GM12873 (cell line): ENCODE data around the gene SPATA18.

Source experiments
- TF ChIP-seq, protein P1 (sequence below): IDR thresholded peaks from 2 replicates; pipeline ENCODE4 v1.5.1; 2012; ENCODE audit warnings: low read depth, mild to moderate bottlenecking, moderate library complexity, low read length, control low read depth; ENCODE audit not compliant: insufficient read depth; ENCODE audit errors: missing control alignments

The SPATA18 gene, protein sequence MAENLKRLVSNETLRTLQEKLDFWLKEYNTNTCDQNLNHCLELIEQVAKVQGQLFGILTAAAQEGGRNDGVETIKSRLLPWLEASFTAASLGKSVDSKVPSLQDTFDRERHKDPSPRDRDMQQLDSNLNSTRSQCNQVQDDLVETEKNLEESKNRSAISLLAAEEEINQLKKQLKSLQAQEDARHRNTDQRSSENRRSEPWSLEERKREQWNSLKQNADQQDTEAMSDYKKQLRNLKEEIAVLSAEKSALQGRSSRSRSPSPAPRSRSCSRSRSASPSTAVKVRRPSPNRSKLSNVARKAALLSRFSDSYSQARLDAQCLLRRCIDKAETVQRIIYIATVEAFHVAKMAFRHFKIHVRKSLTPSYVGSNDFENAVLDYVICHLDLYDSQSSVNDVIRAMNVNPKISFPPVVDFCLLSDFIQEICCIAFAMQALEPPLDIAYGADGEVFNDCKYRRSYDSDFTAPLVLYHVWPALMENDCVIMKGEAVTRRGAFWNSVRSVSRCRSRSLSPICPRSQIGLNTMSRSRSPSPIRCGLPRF

DNA sequence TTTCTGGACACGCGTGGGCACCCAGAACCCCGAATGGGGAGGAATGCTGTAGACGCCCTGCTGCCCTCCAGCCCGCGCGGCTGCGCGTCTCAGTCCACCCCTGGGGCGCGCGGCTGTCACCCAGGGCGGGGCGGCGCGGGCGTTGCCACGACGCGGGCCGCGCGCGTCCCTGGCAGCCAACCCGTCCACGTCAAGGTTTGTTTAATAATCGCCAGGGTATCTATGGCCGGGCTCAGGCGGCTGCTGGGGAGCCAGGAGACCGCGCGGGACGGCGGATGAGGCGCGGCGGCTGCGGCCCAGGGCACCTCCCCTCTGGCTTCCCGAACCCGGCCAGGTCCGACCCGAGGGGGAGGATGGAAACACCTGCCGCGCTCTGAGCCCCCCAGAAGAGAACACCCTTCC is at the start of gene SPATA18:
Gene SPATA18, plus strand, starts transcription at position 92 of the 402 bp plus-strand sequence. CDS start 401 bp downstream, outside the sequence.
- TF ChIP-seq, protein P1, sequence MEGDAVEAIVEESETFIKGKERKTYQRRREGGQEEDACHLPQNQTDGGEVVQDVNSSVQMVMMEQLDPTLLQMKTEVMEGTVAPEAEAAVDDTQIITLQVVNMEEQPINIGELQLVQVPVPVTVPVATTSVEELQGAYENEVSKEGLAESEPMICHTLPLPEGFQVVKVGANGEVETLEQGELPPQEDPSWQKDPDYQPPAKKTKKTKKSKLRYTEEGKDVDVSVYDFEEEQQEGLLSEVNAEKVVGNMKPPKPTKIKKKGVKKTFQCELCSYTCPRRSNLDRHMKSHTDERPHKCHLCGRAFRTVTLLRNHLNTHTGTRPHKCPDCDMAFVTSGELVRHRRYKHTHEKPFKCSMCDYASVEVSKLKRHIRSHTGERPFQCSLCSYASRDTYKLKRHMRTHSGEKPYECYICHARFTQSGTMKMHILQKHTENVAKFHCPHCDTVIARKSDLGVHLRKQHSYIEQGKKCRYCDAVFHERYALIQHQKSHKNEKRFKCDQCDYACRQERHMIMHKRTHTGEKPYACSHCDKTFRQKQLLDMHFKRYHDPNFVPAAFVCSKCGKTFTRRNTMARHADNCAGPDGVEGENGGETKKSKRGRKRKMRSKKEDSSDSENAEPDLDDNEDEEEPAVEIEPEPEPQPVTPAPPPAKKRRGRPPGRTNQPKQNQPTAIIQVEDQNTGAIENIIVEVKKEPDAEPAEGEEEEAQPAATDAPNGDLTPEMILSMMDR: no peak

DNA sequence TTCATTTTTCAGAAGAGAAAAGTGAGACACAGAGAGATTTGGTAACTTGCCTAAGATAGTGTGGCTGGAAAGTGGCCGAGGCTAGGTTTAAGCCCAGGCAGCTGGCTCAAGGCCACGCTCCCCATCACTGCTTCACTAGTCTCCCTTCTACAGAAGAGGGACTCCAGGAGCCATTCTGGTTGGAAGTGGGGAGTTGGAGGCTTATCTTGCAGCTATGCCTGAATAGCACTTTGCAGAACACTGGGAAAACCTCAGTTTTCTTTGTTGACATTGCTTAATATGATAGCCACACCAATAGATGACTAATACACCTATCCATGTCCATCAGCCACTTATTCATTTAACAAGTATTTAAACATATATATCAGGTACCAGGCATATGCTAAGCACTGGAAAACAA is 49.5 kb upstream of the SPATA18 start:
- TF ChIP-seq, protein P1: no peak

DNA sequence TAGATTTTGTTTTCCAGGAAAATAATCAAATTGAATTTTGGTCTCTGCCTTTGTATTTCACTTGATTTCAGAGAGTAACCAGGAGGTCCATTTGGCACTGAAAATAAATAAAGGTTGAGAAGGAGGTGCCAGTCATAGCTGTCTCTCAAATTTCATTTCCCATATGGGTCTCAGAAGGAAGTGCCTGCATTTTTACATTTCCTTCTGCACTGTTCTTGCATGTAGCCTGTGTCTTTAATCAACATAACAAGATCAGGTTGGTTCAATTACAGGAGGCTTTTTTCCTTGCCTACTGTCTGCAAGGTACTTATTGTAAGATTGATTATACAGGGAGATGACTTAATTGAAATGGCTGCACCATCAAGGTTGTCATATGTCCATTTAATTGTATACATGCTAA is 46.7 kb upstream of the SPATA18 start:
- TF ChIP-seq, protein P1: no peak

DNA sequence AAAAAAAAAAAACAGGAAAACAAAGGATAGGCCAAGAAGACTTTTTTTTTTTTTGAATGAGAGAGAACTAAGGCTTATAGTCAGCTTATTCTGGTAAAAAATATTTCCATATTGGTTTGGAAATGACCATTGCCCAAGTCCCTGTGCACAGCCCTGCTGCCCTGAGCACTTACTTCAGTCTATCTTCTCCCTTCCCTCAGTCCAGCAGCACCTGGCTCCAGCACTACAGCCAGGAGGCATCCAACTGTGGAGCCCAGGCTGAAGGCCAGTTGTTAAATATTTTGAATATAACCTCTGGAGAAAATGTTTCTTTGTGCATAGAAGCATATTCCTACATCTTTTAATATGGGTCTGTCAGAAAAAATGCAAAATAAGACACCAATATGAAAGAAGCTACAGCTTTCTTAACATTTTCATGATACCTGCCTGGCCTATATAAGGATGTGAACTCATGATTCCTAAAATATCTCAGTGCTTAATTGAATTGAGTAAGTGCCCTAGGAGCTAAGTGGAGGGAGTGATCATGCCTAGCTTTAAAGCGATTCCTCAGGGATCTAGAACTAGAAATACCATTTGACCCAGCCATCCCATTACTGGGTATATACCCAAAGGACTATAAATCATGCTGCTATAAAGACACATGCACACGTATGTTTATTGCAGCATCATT is 45.4 kb upstream of the SPATA18 start:
- TF ChIP-seq, protein P1: no peak

DNA sequence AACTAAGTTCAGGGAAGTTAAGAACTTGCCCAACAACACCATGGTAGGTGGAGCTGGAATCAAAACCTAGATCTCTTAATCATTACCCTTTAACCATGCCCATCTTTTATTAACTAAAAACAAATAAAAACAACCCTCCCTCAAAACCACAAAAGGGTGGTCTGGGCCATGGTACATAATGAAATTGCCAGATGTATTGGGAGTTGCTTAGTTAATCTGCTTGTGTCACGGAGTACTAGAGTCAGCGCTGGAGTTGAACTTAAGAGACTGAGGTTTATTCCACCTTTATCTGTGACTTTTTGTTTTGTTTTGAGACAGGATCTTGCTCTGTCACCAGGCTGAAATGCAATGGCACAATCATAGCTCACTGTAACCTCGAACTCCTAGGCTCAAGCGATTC is 44.2 kb upstream of the SPATA18 start:
- TF ChIP-seq, protein P1: no peak

DNA sequence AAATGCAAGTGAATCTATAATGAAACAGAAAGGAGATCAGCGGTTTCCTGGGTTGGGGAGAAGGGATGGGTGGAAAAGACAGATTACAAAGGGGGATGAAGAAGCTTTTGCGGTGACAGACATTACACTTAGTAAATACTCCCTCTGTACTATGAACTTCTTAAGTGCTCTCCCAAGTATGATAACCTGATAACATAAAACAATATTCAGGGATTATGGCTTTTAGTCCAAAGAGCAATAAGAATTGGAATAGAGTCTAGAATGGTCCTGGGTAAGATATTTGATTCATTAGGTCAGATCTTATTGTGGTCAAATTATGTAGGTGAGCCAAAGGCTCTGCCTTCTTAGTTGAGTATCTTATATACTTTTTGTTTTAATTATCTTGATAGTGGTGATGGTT is 40.1 kb upstream of the SPATA18 start:
- TF ChIP-seq, protein P1: no peak

DNA sequence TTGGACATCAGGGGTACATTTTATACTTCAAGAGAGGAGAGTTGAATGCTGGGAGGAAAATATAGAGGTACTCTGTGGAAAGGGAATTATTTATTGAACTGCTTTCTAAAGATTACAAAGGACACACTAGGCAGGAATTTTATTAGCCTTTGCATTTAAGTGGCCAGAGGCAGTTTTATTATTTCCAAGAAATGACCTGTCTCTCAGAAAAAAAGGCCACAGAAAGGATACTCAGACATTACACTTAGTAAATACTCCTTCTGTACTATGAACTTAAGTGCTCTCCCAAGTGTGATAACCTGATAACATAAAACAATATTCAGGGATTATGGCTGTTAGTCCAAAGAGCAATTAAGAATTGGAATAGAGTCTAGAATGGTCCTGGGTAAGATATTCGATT is 38.5 kb upstream of the SPATA18 start:
- TF ChIP-seq, protein P1: no peak
